ENCODE results near the gene SNX1. TPM values are rescaled to one million over a fixed set of nuclear protein-coding genes. Genes with fewer than 3 reads are reported as not detected.
"Not testable (repeated sequence)": the region's sequence is repeated elsewhere in the genome, so short reads cannot be mapped to it uniquely, and the experiment has no call there.

SNX1 gene
- total and polyA plus RNA-seq, 2 experiments from 2014 or later: 36.5 to 36.9 TPM

- Histone ChIP-seq H3K4me1 (ENCODE audit: low read depth) (no peaks in the 10 kb centered on the region), H3K27me3 (no peaks in the 10 kb centered on the region), H3K27ac (no peak overlapping the region), H3K4me3 (no peak overlapping the region), H3K9me3 (ENCODE audit: low read depth) (no peaks in the 10 kb centered on the region), H3K36me3 (peaks cover 24% of the 10 kb centered on the region)
- no peak for TF ChIP-seq CTCF (IDR thresholded peaks at IDR 0.05; ENCODE audit: low read depth, low read length)
- DNase-seq (ENCODE audit: low read depth in 1 of 2, low spot score in 1 of 2): peak in 1 of 2 donors; percentile 18
Observed at GRCh38 chr15:64112073-64112772, 16.4 kb downstream of the SNX1 start.

GRCh38 chr15:64112904-64113303 lies 17.1 kb downstream of the SNX1 start:
- no peak overlapping the region for H3K27ac ChIP-seq
- DNase-seq (ENCODE audit: low read depth in 1 of 2, low spot score in 1 of 2): peak in 1 of 2 donors; percentile 72
- H3K36me3 ChIP-seq: peaks cover 30% of the 10 kb centered on the region
- H3K27me3 ChIP-seq: no peaks in the 10 kb centered on the region
- TF ChIP-seq CTCF (IDR thresholded peaks at IDR 0.05; ENCODE audit: low read depth, low read length): no peak
- no peak overlapping the region for H3K4me3 ChIP-seq
- no peaks in the 10 kb centered on the region for H3K4me1 ChIP-seq (ENCODE audit: low read depth)
- H3K9me3 ChIP-seq (ENCODE audit: low read depth): no peaks in the 10 kb centered on the region

- Histone ChIP-seq H3K27me3 (no peaks in the 10 kb centered on the region), H3K4me1 (ENCODE audit: low read depth) (no peaks in the 10 kb centered on the region), H3K27ac (no peak overlapping the region), H3K9me3 (ENCODE audit: low read depth) (no peaks in the 10 kb centered on the region), H3K4me3 (no peak overlapping the region), H3K36me3 (peaks cover 53% of the 10 kb centered on the region)
- no peak for TF ChIP-seq CTCF (IDR thresholded peaks at IDR 0.05; ENCODE audit: low read depth, low read length)
- DNase-seq (ENCODE audit: low read depth in 1 of 2, low spot score in 1 of 2): no peak
Observed at GRCh38 chr15:64117759-64118487, 22.1 kb downstream of the SNX1 start.

GRCh38 chr15:64120322-64120721 lies 24.5 kb downstream of the SNX1 start:
- not testable (repeated sequence) for H3K4me3 ChIP-seq; DNase-seq (ENCODE audit: low read depth in 1 of 2, low spot score in 1 of 2); H3K9me3 ChIP-seq (ENCODE audit: low read depth); H3K4me1 ChIP-seq (ENCODE audit: low read depth); H3K27ac ChIP-seq; H3K27me3 ChIP-seq
- peaks cover 48% of the 10 kb centered on the region for H3K36me3 ChIP-seq

DNA sequence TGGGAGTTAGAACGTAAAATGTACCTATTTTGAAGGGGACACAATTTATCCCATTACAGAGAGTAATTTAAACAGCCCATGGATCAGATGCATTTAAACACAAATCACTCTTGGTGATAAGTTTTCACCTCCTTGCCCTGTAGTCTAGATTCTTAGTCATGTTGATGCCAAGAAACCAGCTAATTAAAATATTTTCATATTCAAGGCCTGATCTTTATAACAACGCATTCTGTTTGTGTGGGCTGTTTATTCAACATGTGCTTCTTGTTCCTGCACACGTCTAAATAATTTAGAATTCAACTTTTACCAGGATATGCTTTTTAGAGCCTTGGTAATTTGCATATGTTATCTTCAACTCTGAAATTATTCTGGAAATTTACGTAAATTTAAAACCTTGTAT lies 25.8 kb downstream of the SNX1 start:
- Histone ChIP-seq H3K4me3 (no peak overlapping the region), H3K27me3 (no peaks in the 10 kb centered on the region), H3K9me3 (ENCODE audit: low read depth) (no peaks in the 10 kb centered on the region), H3K36me3 (peaks cover 51% of the 10 kb centered on the region), H3K4me1 (ENCODE audit: low read depth) (no peaks in the 10 kb centered on the region), H3K27ac (no peak overlapping the region)
- no peak for DNase-seq (ENCODE audit: low read depth in 1 of 2, low spot score in 1 of 2)
- no peak for TF ChIP-seq CTCF (IDR thresholded peaks at IDR 0.05; ENCODE audit: low read depth, low read length)

GRCh38 chr15:64122444-64122843 lies 26.7 kb downstream of the SNX1 start:
- peaks cover 52% of the 10 kb centered on the region for H3K36me3 ChIP-seq
- no peaks in the 10 kb centered on the region for H3K9me3 ChIP-seq (ENCODE audit: low read depth)
- H3K27me3 ChIP-seq: no peaks in the 10 kb centered on the region
- no peak overlapping the region for H3K4me3 ChIP-seq
- peaks cover 4% of the 10 kb centered on the region for H3K4me1 ChIP-seq (ENCODE audit: low read depth)
- no peak for DNase-seq (ENCODE audit: low read depth in 1 of 2, low spot score in 1 of 2)
- TF ChIP-seq CTCF (IDR thresholded peaks at IDR 0.05; ENCODE audit: low read depth, low read length): no peak
- H3K27ac ChIP-seq: no peak overlapping the region

Measured in cardiac muscle cell (in vitro differentiated cells and primary cell).